SJSA1 (cell line): ENCODE measurements around the gene ASPSCR1. TPM values are rescaled to one million over a fixed set of nuclear protein-coding genes. Genes with fewer than 3 reads are reported as not detected.

Source experiments
- DNase-seq, 2 experiments: peaks; one replicate each; pipeline ENCODE4 v3.0.0-alpha.2; 2015 to 2020; ENCODE audit warnings: low spot score in 2 of 2, low read depth in 1 of 2
- H3K27ac ChIP-seq: fragments of 250-450 bp; sonication (Bioruptor Pico); 2 replicates; pipeline ENCODE4 v1.5.1; 2020; ENCODE audit warnings: mild to moderate bottlenecking, moderate library complexity
- H3K27me3 ChIP-seq: fragments of 250-450 bp; sonication (Bioruptor Pico); replicated peaks from 2 replicates; pipeline ENCODE4 v1.5.1; 2020; ENCODE audit warnings: mild to moderate bottlenecking, moderate library complexity
- H3K36me3 ChIP-seq: fragments of 250-450 bp; sonication (Bioruptor Pico); 2 replicates; pipeline ENCODE4 v1.5.1; 2020; ENCODE audit warnings: mild to moderate bottlenecking
- H3K4me1 ChIP-seq: fragments of 250-450 bp; sonication (Bioruptor Pico); replicated peaks from 2 replicates; pipeline ENCODE4 v1.6.1; 2021; ENCODE audit warnings: mild to moderate bottlenecking
- H3K4me3 ChIP-seq: fragments of 250-450 bp; sonication (Bioruptor Pico); 2 replicates; pipeline ENCODE4 v1.5.1; 2020; ENCODE audit warnings: mild to moderate bottlenecking
- H3K9me3 ChIP-seq: fragments of 250-450 bp; sonication (Bioruptor Pico); replicated peaks from 2 replicates; pipeline ENCODE4 v1.5.1; 2020; ENCODE audit warnings: mild to moderate bottlenecking
- total RNA-seq: library from RNA; depleted of rRNA; stranded (reverse); fragments of >200 nt; shearing (Covaris generic); gene quantifications from 2 replicates; pipeline ENCODE4 v1.2.3, GENCODE V29; 2014

ASPSCR1 gene
- total RNA-seq, 1 experiment from 2014 or later = 38.5 TPM

GRCh38 chr17:81990836-81991683 is 13.6 kb downstream of the ASPSCR1 start:
- H3K9me3 ChIP-seq = peaks cover 5% of the 10 kb centered on the region; the same call in 1 of the 2 replicates
- no peak overlapping the region for H3K4me3 ChIP-seq
- peaks cover 17% of the 10 kb centered on the region for H3K4me1 ChIP-seq
- no peaks in the 10 kb centered on the region for H3K27me3 ChIP-seq
- H3K36me3 ChIP-seq = peaks cover 46% of the 10 kb centered on the region
- H3K27ac ChIP-seq = no peak overlapping the region
- no peak for DNase-seq

- Histone ChIP-seq H3K27ac (no peak overlapping the region), H3K4me3 (no peak overlapping the region), H3K27me3 (no peaks in the 10 kb centered on the region), H3K36me3 (peaks cover 46% of the 10 kb centered on the region), H3K4me1 (peaks cover 17% of the 10 kb centered on the region), H3K9me3 (peaks cover 5% of the 10 kb centered on the region; the same call in 1 of the 2 replicates)
- DNase-seq = no peak
Observed at GRCh38 chr17:81991684-81992305, 14.4 kb downstream of the ASPSCR1 start.

GRCh38 chr17:81992306-81993102 is 15.1 kb downstream of the ASPSCR1 start:
- H3K9me3 ChIP-seq = peaks cover 5% of the 10 kb centered on the region; the same call in 1 of the 2 replicates
- no peaks in the 10 kb centered on the region for H3K27me3 ChIP-seq
- H3K27ac ChIP-seq = no peak overlapping the region
- no peak overlapping the region for H3K4me3 ChIP-seq
- DNase-seq = no peak
- H3K36me3 ChIP-seq = peaks cover 47% of the 10 kb centered on the region
- H3K4me1 ChIP-seq = peaks cover 17% of the 10 kb centered on the region

DNA sequence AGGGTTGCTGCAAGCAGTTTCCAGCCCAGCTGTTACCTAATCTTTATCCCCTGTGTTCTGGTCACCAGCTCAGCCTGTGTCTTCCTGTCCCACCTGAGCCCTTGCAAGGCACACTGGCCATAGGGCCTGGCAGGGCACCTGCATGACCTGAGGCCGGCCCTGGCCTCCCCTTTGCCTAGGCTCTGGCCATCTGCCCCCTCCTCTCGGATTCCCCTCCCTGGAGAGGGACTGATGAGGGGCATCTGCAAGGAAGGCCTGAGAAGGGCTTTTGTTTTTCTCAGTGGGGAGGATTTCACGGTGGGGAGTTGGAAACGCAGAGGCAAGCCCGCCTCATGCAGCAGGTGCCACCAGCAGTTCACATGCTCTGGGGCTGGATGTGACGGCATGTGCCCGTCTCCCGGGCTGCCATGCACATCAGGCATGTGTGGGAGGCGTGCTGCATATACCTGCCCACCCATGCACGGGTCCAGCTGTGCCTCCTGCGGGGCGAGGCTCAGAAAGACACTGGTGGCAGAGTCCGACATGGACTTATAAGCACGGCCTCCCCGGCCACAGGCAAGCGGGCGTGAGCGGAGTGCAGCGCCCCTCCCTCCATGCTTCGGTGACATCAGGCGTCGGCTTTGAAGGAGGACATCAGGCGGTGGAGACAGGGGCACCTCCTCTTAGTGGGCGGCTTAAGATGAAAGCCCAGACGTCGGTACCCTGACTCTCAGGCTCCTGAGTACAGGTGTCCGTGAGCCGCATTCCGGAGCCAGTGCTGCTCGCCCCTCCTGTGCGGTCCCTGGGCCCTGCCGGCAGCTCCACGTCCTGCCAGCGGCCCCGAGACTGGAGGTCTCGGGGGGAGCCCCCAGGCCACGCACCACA is 16.5 kb downstream of the ASPSCR1 start:
- peaks cover 47% of the 10 kb centered on the region for H3K36me3 ChIP-seq
- peaks cover 5% of the 10 kb centered on the region; the same call in 1 of the 2 replicates for H3K9me3 ChIP-seq
- peaks cover 17% of the 10 kb centered on the region for H3K4me1 ChIP-seq
- no peak overlapping the region for H3K27ac ChIP-seq
- no peak for DNase-seq
- no peak overlapping the region for H3K4me3 ChIP-seq
- no peaks in the 10 kb centered on the region; the same call in 1 of the 2 replicates for H3K27me3 ChIP-seq

DNA sequence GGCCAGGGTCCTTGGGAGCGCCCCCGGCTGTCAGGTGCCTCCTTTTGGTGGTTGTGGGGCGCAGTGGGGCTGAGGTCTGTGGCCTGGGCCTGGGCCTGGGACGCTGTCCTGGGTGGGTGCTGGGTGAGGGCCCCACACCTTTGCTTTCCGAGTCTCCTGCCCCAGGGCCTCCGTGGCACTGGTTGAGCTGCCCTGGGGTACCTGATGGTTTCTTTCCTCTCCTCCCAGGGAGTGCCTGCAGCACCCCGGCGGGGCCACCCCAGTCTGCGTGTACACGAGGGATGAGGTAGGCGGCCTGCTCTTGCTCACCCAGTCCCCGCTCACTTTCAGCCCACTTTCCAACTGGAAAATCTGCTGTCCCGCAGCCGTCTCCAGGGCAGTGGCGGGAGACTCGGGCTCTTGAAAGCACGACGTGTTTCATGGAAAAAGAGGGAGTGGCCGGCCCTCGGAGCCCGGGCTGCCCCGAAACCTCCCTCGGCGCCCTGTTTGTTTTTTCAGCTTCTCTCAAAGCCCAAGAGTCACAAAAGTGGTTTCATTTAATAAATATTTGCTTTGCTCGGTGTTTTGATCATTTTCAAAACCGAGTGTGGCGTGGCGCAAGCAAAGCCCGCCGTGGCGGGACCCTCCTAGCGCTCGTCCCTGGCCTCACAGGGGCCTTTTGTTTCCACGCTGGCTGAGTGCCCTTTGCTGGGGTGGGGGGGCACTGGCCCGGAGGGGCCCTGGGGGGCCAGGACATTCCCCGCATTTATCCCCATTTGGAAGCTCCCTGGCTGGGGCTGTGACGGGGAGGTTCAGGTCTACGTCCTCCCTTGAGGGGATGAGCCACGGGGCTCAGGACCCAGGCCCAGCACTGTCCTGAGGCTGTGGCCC is 17.4 kb downstream of the ASPSCR1 start:
- Histone ChIP-seq H3K27ac (no peak overlapping the region), H3K4me3 (no peak overlapping the region), H3K36me3 (peaks cover 41% of the 10 kb centered on the region), H3K4me1 (peaks cover 17% of the 10 kb centered on the region), H3K9me3 (peaks cover 5% of the 10 kb centered on the region; the same call in 1 of the 2 replicates), H3K27me3 (no peaks in the 10 kb centered on the region; the same call in 1 of the 2 replicates)
- DNase-seq = peak; percentile 79 to 89

DNA sequence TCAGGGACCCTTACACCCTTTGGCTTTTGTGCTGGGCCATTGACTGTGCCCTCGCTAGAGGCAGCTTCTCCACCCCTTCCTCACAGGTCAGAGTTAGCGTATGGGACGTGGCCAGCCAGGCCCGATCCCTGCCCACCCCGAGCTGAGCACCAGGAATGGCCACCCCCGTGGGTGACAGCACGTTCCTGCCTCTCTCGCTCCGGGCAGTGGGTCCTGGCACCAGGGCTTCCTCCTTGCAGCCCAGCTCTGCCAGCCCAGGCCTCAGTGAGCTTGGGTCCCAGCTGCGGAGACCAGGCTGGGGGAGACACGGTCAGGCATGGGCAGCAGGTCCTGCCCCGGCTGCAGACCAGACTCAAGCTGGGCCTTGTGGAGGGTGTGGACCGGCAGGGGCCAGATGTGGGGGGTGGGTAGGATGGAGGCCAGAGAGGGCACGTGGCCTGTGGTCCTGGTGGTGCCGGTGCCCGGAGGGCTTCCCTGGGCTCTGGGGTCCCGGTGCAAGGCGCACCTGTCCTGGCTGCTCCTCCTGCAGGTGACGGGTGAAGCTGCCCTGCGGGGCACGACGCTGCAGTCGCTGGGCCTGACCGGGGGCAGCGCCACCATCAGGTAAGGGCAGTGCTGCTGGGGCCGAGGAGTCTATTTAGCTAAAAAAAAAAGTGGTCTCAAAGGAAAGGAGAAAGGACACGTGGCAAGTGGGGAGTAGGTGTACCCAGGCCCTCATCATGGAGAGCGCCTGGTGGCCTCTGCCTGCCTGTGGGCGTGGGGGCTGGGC is 18.2 kb downstream of the ASPSCR1 start:
- H3K9me3 ChIP-seq = peaks cover 4% of the 10 kb centered on the region; the same call in 1 of the 2 replicates
- H3K4me1 ChIP-seq = peaks cover 17% of the 10 kb centered on the region
- no peak for DNase-seq
- no peaks in the 10 kb centered on the region; the same call in 1 of the 2 replicates for H3K27me3 ChIP-seq
- no peak overlapping the region for H3K4me3 ChIP-seq
- no peak overlapping the region for H3K27ac ChIP-seq
- peaks cover 35% of the 10 kb centered on the region for H3K36me3 ChIP-seq

- no peaks in the 10 kb centered on the region for H3K9me3 ChIP-seq
- peaks cover 29% of the 10 kb centered on the region for H3K36me3 ChIP-seq
- H3K4me3 ChIP-seq = no peak overlapping the region
- H3K4me1 ChIP-seq = peaks cover 17% of the 10 kb centered on the region
- H3K27me3 ChIP-seq = no peaks in the 10 kb centered on the region; the same call in 1 of the 2 replicates
- no peak for DNase-seq
- H3K27ac ChIP-seq = no peak overlapping the region
Observed at GRCh38 chr17:81996232-81996756, 18.9 kb downstream of the ASPSCR1 start.

GRCh38 chr17:81996757-81997441 is 19.5 kb downstream of the ASPSCR1 start:
- no peaks in the 10 kb centered on the region; the same call in 1 of the 2 replicates for H3K27me3 ChIP-seq
- no peak overlapping the region for H3K4me3 ChIP-seq
- H3K36me3 ChIP-seq = peaks cover 23% of the 10 kb centered on the region
- no peaks in the 10 kb centered on the region for H3K9me3 ChIP-seq
- no peak for DNase-seq
- H3K27ac ChIP-seq = no peak overlapping the region
- H3K4me1 ChIP-seq = peaks cover 17% of the 10 kb centered on the region

DNA sequence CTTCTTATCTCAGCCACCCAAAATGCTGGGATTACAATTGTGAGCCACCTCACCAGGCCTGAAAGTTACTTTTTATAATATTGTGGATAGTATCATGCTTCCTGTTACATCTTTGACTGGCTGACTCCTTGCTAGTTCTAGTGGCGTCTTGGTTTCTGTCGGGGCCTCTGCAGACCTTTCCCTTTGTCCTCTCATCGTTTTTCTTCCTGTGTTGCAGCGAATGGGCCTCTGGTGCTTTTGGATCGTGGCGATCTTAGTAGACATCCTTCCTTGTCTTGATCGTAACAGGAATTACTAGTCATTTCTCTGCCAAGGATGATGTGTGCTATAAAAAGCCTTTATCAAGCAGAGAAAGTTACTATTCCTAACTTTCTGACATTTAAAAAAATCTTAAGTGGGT is 20.8 kb downstream of the ASPSCR1 start:
- Histone ChIP-seq H3K4me1 (peaks cover 27% of the 10 kb centered on the region), H3K4me3 (no peak overlapping the region), H3K27me3 (no peaks in the 10 kb centered on the region; the same call in 1 of the 2 replicates), H3K9me3 (no peaks in the 10 kb centered on the region), H3K36me3 (peaks cover 23% of the 10 kb centered on the region), H3K27ac (no peak overlapping the region)
- DNase-seq = no peak

DNA sequence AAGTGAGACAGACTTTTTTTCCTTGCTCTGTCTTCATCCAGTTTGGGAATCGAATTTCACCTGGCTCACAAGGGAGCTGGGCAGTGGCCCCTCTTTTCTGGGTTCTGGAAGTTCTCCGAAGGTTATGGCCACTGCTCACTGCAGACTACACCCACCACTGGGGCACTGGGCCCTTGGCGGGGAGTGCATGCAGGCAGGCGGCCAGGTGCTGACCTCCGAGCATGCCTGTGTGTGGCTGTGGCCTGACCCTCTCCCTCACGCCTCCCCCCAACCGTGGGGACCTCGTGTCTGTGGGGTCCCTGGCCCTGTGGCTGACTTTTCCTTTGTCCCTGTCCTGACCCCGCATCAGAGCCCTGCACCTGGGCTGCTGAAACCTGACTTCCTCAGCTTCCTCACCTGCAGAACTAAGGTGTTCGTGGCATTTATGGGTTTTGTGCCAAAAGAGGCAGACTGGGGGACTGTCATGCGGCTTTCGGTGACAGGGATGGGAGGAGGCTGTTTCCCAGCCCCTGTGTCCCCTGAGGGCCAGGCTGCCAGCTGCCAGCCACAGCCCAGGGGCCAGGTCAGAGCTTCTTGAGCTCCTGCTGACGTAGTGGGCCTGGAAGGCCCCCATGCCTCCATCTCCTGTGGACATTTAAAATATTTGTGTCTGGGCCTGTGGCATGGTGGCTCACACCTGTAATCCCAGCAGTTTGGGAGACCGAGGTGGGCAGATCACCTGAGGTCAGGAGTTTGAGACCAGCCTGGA is 21.4 kb downstream of the ASPSCR1 start:
- Histone ChIP-seq H3K27ac (no peak overlapping the region), H3K4me3 (no peak overlapping the region), H3K36me3 (peaks cover 17% of the 10 kb centered on the region), H3K4me1 (peaks cover 32% of the 10 kb centered on the region), H3K27me3 (no peaks in the 10 kb centered on the region; the same call in 1 of the 2 replicates), H3K9me3 (no peaks in the 10 kb centered on the region)
- no peak for DNase-seq
